ENCODE results near the gene NUDT2.

DNA sequence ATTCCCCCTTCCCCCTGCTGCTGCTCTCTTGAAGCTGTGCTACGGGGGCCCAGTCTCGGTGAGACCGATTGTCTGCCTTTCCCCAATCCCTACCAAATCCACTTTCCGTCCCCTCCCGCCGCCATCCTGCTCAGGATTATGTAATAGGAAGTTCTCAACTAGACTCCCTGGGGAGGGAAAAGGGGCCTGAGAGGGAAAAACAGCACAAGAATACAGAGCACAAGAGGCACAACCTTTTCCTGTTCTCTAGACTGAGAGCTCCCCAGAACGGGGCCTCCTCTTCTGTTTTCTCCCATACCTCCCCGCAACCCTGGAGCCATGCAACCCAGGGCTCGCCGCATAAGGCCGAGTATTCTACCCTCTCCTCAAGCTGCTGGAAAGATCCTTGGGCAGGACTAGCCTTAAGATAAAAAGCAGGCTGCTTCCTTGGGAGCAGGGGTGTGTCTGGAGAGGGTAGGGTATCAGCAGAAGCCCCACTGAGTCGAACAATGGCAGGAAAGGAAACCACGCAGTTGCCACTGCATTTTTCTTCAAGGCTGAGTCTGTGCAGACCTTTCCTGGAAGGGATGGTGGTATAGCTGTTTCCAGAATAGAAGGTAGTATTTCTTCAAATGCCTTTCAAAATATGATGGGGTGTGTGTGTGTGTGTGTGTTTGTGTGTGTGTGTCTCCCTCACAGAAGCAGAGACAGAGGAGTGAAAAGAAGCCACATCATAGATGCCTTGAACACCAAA is 34.4 kb downstream of the NUDT2 start:
- TF ChIP-seq EZH2 (IDR thresholded peaks at IDR 0.05) (no peak), POLR2AphosphoS5 (IDR thresholded peaks at IDR 0.05; ENCODE audit: borderline replicate concordance, low read depth, low read length) (peak; percentile 66), FOXP2 (optimal IDR thresholded peaks at IDR 0.05; ENCODE audit: control extremely low read depth, extremely low read length, insufficient read depth) (no peak)
